Erythroblast (primary cell): ENCODE measurements around the gene INTS11.
"Not testable (repeated sequence)": the region's sequence is repeated elsewhere in the genome, so short reads cannot be mapped to it uniquely, and the experiment has no call there.

Experiments
- DNase-seq, 2 experiments: peaks; one replicate each; lab custom pipeline; 2025; lab: John Stamatoyannopoulos, UW
- GATA1 ChIP-seq: IDR thresholded peaks from 2 replicates; pipeline ENCODE4 v1.6.1; 2011; ENCODE audit warnings: low read depth, mild to moderate bottlenecking, control low read depth, low read length, moderate library complexity
- POLR2A ChIP-seq: IDR thresholded peaks from 2 replicates; pipeline ENCODE4 v1.6.1; 2011; ENCODE audit warnings: mild to moderate bottlenecking, low read length

The INTS11 gene

GRCh38 chr1:1322418-1322817, 2.0 kb downstream of the INTS11 start:
- no peak for TF ChIP-seq GATA1
- TF ChIP-seq POLR2A, result no peak
- no peak for DNase-seq

GRCh38 chr1:1321477-1321876, 3.0 kb downstream of the INTS11 start:
- TF ChIP-seq GATA1, result no peak
- DNase-seq, result no peak

DNA sequence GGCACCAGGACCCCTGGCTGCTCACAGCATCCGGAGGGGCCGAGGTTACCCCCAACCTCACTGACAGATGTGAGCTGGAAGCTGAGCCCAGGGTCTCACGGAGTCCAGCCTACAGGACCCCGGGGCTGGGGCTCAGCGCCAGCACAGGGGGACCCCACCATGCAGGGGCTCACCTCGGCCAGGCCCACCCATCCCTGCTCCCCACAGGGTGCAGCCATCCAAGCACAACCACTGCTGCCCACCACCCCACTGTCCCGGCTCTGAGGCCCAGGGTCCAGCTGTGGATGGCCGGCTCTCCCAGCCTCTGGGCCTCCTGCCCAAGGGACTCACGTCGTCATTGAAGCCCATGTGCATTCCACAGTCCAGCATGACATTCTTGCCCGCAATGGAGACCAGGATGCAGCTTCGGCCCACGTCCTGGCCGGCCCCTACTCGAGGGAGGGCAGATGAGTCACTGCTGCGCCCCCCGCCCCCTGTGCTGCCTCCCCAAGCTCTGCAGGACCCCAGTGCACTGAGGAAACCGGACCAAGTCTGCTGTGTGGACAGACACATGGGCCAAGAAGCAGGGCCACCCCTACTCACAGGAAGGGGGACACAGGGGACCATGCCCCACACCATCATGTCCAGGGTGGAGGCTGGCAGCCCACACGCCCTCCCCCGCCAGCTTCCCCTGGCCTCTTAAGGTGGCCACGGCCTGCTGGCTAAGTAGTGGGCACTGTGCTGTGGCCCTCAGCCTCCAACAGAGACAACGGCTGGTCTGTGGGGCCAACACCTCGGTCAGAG, 3.6 kb downstream of the INTS11 start:
- TF ChIP-seq POLR2A, result no peak
- no peak for DNase-seq

GRCh38 chr1:1319646-1319941, 4.9 kb downstream of the INTS11 start:
- DNase-seq, result no peak
- no peak for TF ChIP-seq GATA1
- TF ChIP-seq POLR2A, result no peak

- no peak for DNase-seq
- TF ChIP-seq POLR2A, result no peak
These were observed 5.4 kb downstream of the INTS11 start for GRCh38 chr1:1318777-1319645.

DNA sequence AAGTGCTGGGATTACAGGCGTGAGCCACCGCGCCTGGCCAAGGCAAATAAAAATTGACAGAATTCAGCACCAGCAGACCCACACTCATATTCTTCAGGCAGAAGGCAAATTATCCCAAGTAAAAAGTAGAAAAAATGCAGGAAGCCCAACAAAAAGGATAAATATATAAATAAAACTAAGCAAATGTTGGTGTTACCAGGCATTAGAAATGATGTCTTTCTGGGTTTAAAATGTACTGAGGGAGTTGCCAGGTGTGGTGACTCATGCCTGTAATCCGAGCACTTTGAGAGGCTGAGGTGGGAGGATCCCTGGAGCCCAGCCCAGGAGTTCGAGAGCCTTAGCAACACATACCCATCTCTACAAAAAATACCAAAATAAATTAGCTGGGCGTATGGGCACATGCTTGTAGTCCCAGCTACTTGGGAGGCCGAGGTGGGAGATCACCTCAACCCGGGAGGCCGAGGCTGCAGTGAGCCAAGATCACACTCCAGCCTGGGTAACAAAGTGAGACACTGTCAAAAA, 6.3 kb downstream of the INTS11 start:
- TF ChIP-seq GATA1, result no peak
- TF ChIP-seq POLR2A, result no peak

GRCh38 chr1:1317420-1317819, 7.0 kb downstream of the INTS11 start:
- DNase-seq, result no peak
- TF ChIP-seq GATA1 (no peak), POLR2A (no peak)

More for the DNA sequence above, 6.3 kb downstream of the INTS11 start:
- peak; percentile 34 to 73 for DNase-seq

GRCh38 chr1:1316199-1316598, 8.3 kb downstream of the INTS11 start:
- DNase-seq, result not testable (repeated sequence)

DNA sequence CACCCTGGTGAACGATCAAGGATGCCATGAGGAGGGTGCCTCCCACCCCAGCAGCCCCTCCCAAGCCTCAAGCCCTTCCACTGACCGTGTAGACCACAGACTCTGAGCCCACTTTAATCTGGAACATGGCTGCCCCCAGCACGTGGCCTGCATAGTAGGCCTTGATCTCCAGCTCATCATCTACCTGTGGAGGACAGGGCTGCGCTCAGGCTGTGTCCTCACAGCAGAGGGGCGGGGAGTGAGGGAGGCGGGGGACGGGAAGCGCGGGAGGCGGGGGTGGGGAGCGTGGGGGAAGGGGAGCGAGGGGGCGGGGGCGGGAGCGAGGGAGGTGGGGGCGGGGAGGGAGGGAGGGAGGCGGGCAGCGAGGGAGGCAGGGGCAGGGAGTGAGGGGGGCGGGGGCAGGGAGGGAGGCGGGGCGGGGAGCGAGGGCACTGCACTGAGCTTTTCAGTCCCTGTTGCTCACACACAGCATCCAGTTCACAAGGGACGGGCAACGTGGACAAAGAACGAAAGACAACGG, 9.0 kb downstream of the INTS11 start:
- TF ChIP-seq GATA1 (no peak), POLR2A (no peak)
- DNase-seq, result no peak

DNA sequence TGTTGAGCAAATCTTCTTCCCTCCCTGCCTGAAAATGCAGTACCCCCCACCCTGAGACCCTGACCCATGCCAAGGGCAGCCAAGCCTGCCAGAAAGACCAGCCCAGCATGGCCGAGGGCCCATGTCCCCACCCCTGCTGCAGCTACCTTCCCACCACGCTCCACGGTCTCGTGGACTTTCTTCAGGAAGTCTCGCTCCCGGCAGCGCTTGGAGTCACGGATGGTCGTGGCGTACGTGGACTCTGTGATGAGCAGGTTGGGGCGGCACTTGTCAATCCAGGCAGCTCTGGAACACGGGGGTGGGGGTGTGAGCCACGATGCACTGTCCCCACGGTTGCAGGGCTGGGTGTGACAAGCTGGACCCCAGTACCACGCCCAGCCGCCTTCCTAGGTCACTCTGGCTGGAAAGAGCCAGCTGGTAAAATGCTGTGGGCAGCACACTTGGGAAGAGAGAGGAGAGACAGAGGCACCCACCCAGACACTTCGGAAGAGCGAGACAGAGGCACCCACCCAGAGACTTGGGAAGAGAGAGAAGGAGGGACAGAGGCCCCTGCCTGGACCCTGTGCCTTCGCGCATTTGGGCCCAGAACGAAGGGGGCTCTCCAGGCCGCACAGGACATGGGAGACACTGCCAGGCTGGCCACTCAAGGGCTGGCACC, 9.7 kb downstream of the INTS11 start:
- TF ChIP-seq GATA1 (no peak), POLR2A (no peak)
- DNase-seq, result no peak

DNA sequence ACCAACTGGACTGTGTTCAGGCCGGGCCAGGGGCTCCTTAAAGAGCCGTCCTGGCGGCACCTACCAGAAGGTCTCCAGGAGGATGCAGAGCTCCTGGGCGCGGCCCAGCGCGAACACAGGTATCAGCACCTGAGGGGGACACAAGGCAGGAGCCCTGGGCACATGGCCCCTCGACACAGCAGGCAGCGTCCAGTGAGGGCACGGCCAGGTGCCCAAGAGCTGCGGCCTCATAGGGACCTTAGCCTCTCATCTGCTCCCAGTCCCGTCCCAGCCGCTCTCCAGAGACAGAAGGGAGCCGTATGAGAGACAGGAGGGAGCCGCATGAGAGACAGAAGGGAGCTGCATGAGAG, 10.2 kb downstream of the INTS11 start:
- TF ChIP-seq GATA1 (no peak), POLR2A (no peak)
- no peak for DNase-seq

DNA sequence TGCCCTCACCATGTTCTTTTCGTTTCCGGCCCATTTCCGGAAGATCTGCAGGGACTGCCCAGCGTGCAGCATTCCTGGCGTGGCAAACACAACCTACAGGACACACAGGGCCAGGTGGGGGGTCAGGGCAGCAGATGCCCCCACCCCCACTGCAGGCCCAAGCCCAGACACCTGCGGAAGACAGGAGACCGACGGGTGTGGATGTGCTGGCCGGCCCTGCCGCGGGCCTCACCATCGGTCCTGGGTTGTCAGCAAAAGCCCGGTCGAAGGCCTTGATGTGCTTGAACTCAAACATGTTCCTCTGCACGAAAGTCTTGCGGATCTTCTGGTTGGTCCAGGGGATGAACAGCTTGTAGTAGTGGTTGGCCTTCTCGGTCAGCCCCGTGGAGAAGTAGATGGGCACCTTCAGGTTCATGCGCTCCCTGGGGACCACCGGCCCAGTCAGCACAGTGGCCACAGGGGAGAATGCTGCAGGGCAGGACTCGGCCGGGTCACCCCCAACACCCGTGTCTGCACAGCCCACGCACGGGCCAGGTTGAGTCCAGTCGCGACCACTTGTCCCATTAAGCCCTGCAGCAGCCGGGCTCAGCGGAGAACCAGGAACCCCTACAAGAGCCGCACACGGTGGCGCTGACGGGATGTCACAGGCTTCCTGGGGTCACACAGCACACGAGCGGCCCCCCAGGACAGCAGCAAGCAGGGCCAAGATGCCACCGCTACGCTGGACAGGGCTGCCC, 10.8 kb downstream of the INTS11 start:
- no peak for DNase-seq
- no peak for TF ChIP-seq GATA1
- no peak for TF ChIP-seq POLR2A
